Psoas muscle (tissue), 8 donors: ENCODE measurements around the gene GYPC. TPM values are rescaled to one million over a fixed set of nuclear protein-coding genes. Genes with fewer than 3 reads are reported as not detected.
A peak's percentile ranks its signal among the peaks of the same experiment; 100 is the strongest.

Source experiments
- ATAC-seq, 4 donors: fragments of 200-7000 bp; cut with Tn5 transposase; one replicate each; pipeline ENCODE4 v1.9.1; 2020; ENCODE audit warnings: moderate library complexity in 3 of 4, mild to moderate bottlenecking in 2 of 4
- DNase-seq, 2 donors: peaks; one replicate each; pipeline ENCODE4 v3.0.0-alpha.2; 2020
- H3K27ac ChIP-seq: fragments of 200-600 bp; one replicate; pipeline ENCODE4 v1.8.0; 2022
- H3K27me3 ChIP-seq, 3 donors: fragments of 200-600 bp in 1 of 3; one replicate each; pipeline versions ENCODE4 v1.6.1 to v1.8.0; 2013 to 2022; ENCODE audit warnings: low read length in 2 of 3, mild to moderate bottlenecking in 2 of 3, moderate library complexity in 1 of 3; ENCODE audit not compliant: insufficient read depth in 3 of 3
- H3K36me3 ChIP-seq, 2 donors: fragments of 200-600 bp in 1 of 2; one replicate each; pipeline versions ENCODE4 v1.6.1 to v1.8.0; 2013 to 2022; ENCODE audit warnings: low read depth in 1 of 2, mild to moderate bottlenecking in 1 of 2, moderate library complexity in 1 of 2; ENCODE audit not compliant: insufficient read depth in 1 of 2
- H3K4me1 ChIP-seq: fragments of 200-600 bp; one replicate; pipeline ENCODE4 v1.8.0; 2022
- H3K4me3 ChIP-seq: fragments of 200-600 bp; one replicate; pipeline ENCODE4 v1.8.0; 2022; ENCODE audit warnings: mild to moderate bottlenecking
- H3K9me3 ChIP-seq: fragments of 200-600 bp; one replicate; pipeline ENCODE4 v1.8.0; 2022
- CTCF ChIP-seq: fragments of 200-600 bp; IDR thresholded peaks from one replicate; pipeline ENCODE4 v1.8.0; 2022; ENCODE audit warnings: antibody characterized with exemption
- WGBS, 3 donors: extraction: QIAGEN DNeasy Blood & Tissue Kit; methylation state at CpG; one replicate each; pipeline versions ENCODE4 v1.1.6 to v1.1.7; 2013; 5-methylcytosine and 5-hydroxymethylcytosine counted together
- intact Hi-C, 2 donors: fragments of 100-400 bp; cut with DNase I; formaldehyde crosslinking; loops; one replicate each; pipeline versions ENCODE4 v1.11.0 to v1.14.2; 2022
- polyA plus RNA-seq, 3 donors: library from polyadenylated mRNA; stranded (reverse); fragments of 200-250 nt; gene quantifications; one replicate each; pipeline ENCODE4 v1.2.3, GENCODE V29; 2013
- total RNA-seq, 4 donors: library from RNA; stranded (reverse); fragmentation: NEBNext Ultra II Directional in 2 of 4; extraction: Animal tissue kit (Norgen Biotek cat#: 25700) in 2 of 4; gene quantifications; one replicate each; pipeline versions ENCODE4 v1.2.1 to v1.2.4, GENCODE V29; 2021 to 2023
- donor health status: healthy with polysubstance abuse.
- donor health status: DM: no; HTN: no; CAD: no; lungs with moderate emphysema.
- donor health status: Bipolar disorder and iron deficiency.
- donor health status: healthy.
- donor health status: DM: yes; HTN: yes; CAD: no.
- donor health status: DM: no; HTN: no; CAD: no.
- donor health status: DM: no; HTN: no; CAD: no.
- donor health status: DM: yes; HTN: yes; CAD: no.

Gene GYPC
- total and polyA plus RNA-seq, 7 donors: 53.4 to 144 (median 92.7) TPM

GRCh38 chr2:126661702-126662500 is 5.9 kb downstream of the GYPC start:
- intact Hi-C loops: no loop called here
- ATAC-seq (no peak), DNase-seq (no peak)
- Histone ChIP-seq H3K4me3 (no peak overlapping the region), H3K36me3 (no peaks in the 10 kb centered on the region), H3K27ac (peak overlapping the region; percentile 49), H3K4me1 (peaks cover 74% of the 10 kb centered on the region), H3K9me3 (no peaks in the 10 kb centered on the region), H3K27me3 (no peaks in the 10 kb centered on the region)
- 64 to 85% (median 69%) methylated on average over 10 of the region's 10 CpGs for WGBS, 3 donors
- no peak for TF ChIP-seq CTCF

DNA sequence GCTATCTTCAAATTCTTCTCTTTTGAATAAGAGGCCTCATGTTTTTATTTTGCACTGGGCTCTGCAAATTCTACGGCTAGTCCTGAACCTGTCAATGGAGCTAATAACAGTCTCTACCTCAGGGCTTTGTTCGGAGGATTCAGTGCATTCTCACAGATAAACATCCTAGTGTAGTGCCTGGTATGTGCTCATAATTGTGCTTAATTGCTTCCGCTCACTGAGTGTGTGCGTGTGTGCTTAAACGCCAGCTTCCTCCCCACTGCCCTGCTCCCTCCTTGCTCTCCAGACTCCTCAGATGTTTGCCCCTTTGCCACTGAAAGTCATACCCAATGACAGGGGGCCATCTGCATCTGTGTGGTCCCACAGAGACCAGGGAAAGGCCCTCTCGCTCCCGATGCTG is 6.7 kb downstream of the GYPC start:
- intact Hi-C loops: no loop called here
- WGBS, 3 donors: 69 to 78% (median 72%) methylated on average over 7 of the region's 7 CpGs
- Histone ChIP-seq H3K36me3 (no peaks in the 10 kb centered on the region), H3K9me3 (no peaks in the 10 kb centered on the region), H3K4me3 (no peak overlapping the region), H3K4me1 (peaks cover 74% of the 10 kb centered on the region), H3K27me3 (no peaks in the 10 kb centered on the region), H3K27ac (no peak overlapping the region)
- DNase-seq: no peak
- no peak for TF ChIP-seq CTCF
- no peak for ATAC-seq

- Histone ChIP-seq H3K9me3 (no peaks in the 10 kb centered on the region), H3K4me3 (no peak overlapping the region), H3K27ac (peak overlapping the region; percentile 63), H3K36me3 (no peaks in the 10 kb centered on the region), H3K4me1 (peaks cover 68% of the 10 kb centered on the region), H3K27me3 (no peaks in the 10 kb centered on the region)
- ATAC-seq (no peak), DNase-seq (no peak)
- 84 to 89% (median 88%) methylated on average over 13 of the region's 13 CpGs for WGBS, 3 donors
- intact Hi-C loops: no loop called here
- no peak for TF ChIP-seq CTCF
Observed at GRCh38 chr2:126663184-126663963, 7.4 kb downstream of the GYPC start.

DNA sequence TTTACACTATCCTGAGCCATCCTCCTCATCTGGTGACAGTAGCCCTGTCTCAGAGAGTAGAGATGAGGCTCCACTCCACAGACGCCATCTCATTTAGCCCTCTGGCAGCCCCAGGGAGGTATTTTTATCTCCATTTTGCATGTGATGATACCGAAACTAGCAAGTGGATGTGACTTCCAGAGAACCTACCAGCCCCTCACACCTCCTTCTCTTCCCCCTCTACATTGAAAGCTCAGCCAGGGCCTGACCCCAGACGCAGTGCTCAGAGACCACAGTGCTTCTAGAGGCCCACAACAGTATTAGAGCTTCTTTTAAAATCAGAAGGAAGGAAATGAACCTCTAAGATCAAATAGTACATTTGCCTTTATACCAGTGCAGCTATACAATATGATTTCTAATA is 8.3 kb downstream of the GYPC start:
- 30 to 56% (median 32%) methylated on average over 3 of the region's 3 CpGs for WGBS, 3 donors
- Histone ChIP-seq H3K9me3 (no peaks in the 10 kb centered on the region), H3K27me3 (no peaks in the 10 kb centered on the region), H3K36me3 (no peaks in the 10 kb centered on the region), H3K27ac (peak overlapping the region; percentile 63), H3K4me3 (no peak overlapping the region), H3K4me1 (peaks cover 66% of the 10 kb centered on the region)
- intact Hi-C loops: no loop called here
- DNase-seq: no peak
- no peak for TF ChIP-seq CTCF
- ATAC-seq: peak in 1 of 4 donors; percentile 27
